Measurements from ENCODE around the gene SLC7A6. TPM values are rescaled to one million over a fixed set of nuclear protein-coding genes. Genes with fewer than 3 reads are reported as not detected.

SLC7A6 gene
- total and polyA plus RNA-seq, 10 of the 15 experiments (the other 5 are each of a cell fraction or from before 2014, with no cell fraction given), result 8.2 to 60.4 (median 28.6) TPM

GRCh38 chr16:68227183-68227793, 37.0 kb upstream of the SLC7A6 start:
- no peak overlapping the region for H2AFZ ChIP-seq (ENCODE audit: control insufficient read depth, low read depth, low read length)
- intact Hi-C loops (cut with micrococcal nuclease; ENCODE audit: unreplicated experiment) (loop anchor here (5.0 kb wide), 1 partner anchor 345 kb away; the partner anchor contains the start of gene NRN1L), in situ Hi-C loops (cut with MboI) (loop anchor here (5.0 kb wide), 2 partner anchors 135 to 235 kb away; no protein-coding TSS in a partner anchor)
- H3K36me3 ChIP-seq (ENCODE audit: control insufficient read depth in 2 of 2, insufficient read depth in 2 of 2, low read length in 1 of 2), result peaks cover 6 to 10% of the 10 kb centered on the region in 2 experiments
- ChIA-PET CTCF (interaction anchor here (0.7 to 5.3 kb wide), 18 partner anchors 18 to 713 kb away, joined by 3 to 72 read pairs (median 4); partner anchors contain the start of gene PSKH1), POLR2A (interaction anchor here (0.7 to 1.8 kb wide), 4 partner anchors 21 to 873 kb away, joined by 3 to 6 read pairs (median 4); no protein-coding TSS in a partner anchor), SMC1A (ENCODE audit: uncharacterized antibody, unreplicated experiment) (interaction anchor here (0.7 to 2.8 kb wide), 11 partner anchors 10 to 186 kb away, joined by 3 to 18 read pairs (median 3); partner anchors contain the start of gene NFATC3), RAD21 (ENCODE audit: unreplicated experiment) (interaction anchor here (0.8 to 2.7 kb wide), 10 partner anchors 10 to 233 kb away, joined by 3 to 16 read pairs (median 4); no protein-coding TSS in a partner anchor)
- peak; percentile 80 for FAIRE-seq
- H3K4me1 ChIP-seq (ENCODE audit: control insufficient read depth, insufficient read depth, low read length), result peaks cover 12% of the 10 kb centered on the region
- TF ChIP-seq RUNX3 (IDR thresholded peaks at IDR 0.05; ENCODE audit: low read length) (peak; percentile 38; the same call in 1 of the 2 replicates), PBX3 (IDR thresholded peaks at IDR 0.05; ENCODE audit: insufficient replicate concordance, low read depth, low read length) (no peak), ZZZ3 (IDR thresholded peaks at IDR 0.05; ENCODE audit: control insufficient read depth, insufficient read length, low read depth) (no peak), KLF5 (IDR thresholded peaks at IDR 0.05; ENCODE audit: partially characterized antibody) (no peak)
- 0 out of 2 replicates have a peak overlapping the region, but pooled peaks have one; percentile 7 for H3K27ac ChIP-seq (ENCODE audit: control insufficient read depth, insufficient read depth)
- no peak overlapping the region for H3K9ac ChIP-seq (ENCODE audit: control insufficient read depth, insufficient read depth, low read length)
- TSS peak; percentile 33 for BruUV-seq (replicated peaks)
- H4K20me1 ChIP-seq (ENCODE audit: control insufficient read depth, insufficient read depth), result no peaks in the 10 kb centered on the region
- H3K4me2 ChIP-seq (ENCODE audit: control insufficient read depth, insufficient read depth), result 0 out of 2 replicates have a peak overlapping the region, but pooled peaks have one; percentile 5
- WGBS (ENCODE audit: insufficient coverage, insufficient replicate concordance, low lambda C conversion rate, missing lambda C conversion rate), result 12% methylated on average over 3 of the region's 3 CpGs
- no peaks in the 10 kb centered on the region for H3K79me2 ChIP-seq (ENCODE audit: control insufficient read depth, insufficient read depth, low read length)
- DNase-seq (ENCODE audit: low read depth, low spot score), result peak; percentile 25
- no peaks in the 10 kb centered on the region for H3K27me3 ChIP-seq (replicated peaks in 1 of 2; ENCODE audit: control insufficient read depth in 2 of 2, insufficient read depth in 2 of 2, low read length in 1 of 2)
- H3K4me3 ChIP-seq, result no peak overlapping the region
- ATAC-seq, result peak; percentile 60
- no peaks in the 10 kb centered on the region for H3K9me3 ChIP-seq (replicated peaks; ENCODE audit: control insufficient read depth, insufficient read depth, low read length)

Data from GM12878 (cell line).